ENCODE results near the gene NF2.

DNA sequence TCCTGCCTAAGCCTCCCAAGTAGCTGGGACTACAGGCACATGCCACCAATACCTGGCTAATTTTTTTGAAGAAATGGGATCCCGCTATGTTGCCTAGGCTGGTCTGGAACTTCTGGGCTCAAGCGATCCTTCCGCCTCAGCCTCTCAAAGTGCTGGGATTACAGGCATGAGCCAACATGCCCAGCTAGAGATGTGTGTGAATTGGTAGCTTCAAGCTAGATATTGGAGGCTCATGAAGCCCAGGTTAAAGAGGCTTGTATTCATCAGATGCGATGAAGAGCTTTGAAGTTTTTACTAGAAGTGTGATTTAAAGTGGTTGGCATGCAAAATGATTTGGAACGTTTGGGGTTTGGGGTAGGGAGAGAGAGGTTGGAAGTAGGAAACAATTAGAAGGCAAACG is 19.6 kb downstream of the NF2 start:
- TF ChIP-seq, protein P1, sequence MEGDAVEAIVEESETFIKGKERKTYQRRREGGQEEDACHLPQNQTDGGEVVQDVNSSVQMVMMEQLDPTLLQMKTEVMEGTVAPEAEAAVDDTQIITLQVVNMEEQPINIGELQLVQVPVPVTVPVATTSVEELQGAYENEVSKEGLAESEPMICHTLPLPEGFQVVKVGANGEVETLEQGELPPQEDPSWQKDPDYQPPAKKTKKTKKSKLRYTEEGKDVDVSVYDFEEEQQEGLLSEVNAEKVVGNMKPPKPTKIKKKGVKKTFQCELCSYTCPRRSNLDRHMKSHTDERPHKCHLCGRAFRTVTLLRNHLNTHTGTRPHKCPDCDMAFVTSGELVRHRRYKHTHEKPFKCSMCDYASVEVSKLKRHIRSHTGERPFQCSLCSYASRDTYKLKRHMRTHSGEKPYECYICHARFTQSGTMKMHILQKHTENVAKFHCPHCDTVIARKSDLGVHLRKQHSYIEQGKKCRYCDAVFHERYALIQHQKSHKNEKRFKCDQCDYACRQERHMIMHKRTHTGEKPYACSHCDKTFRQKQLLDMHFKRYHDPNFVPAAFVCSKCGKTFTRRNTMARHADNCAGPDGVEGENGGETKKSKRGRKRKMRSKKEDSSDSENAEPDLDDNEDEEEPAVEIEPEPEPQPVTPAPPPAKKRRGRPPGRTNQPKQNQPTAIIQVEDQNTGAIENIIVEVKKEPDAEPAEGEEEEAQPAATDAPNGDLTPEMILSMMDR (conservative IDR thresholded peaks at IDR 0.05; ENCODE audit: low read depth in 2 of 2): no peak
- TF ChIP-seq EZH2phosphoT487 (IDR thresholded peaks at IDR 0.05; ENCODE audit: unreplicated experiment) (no peak), POLR2AphosphoS5 (IDR thresholded peaks at IDR 0.05; ENCODE audit: low read depth) (no peak), CREB1 (CRISPR knock-in tag; IDR thresholded peaks at IDR 0.05; ENCODE audit: low read depth) (no peak), EZH2 (IDR thresholded peaks at IDR 0.05; ENCODE audit: low read depth, unreplicated experiment) (no peak)
- TF ChIP-seq, protein P2, sequence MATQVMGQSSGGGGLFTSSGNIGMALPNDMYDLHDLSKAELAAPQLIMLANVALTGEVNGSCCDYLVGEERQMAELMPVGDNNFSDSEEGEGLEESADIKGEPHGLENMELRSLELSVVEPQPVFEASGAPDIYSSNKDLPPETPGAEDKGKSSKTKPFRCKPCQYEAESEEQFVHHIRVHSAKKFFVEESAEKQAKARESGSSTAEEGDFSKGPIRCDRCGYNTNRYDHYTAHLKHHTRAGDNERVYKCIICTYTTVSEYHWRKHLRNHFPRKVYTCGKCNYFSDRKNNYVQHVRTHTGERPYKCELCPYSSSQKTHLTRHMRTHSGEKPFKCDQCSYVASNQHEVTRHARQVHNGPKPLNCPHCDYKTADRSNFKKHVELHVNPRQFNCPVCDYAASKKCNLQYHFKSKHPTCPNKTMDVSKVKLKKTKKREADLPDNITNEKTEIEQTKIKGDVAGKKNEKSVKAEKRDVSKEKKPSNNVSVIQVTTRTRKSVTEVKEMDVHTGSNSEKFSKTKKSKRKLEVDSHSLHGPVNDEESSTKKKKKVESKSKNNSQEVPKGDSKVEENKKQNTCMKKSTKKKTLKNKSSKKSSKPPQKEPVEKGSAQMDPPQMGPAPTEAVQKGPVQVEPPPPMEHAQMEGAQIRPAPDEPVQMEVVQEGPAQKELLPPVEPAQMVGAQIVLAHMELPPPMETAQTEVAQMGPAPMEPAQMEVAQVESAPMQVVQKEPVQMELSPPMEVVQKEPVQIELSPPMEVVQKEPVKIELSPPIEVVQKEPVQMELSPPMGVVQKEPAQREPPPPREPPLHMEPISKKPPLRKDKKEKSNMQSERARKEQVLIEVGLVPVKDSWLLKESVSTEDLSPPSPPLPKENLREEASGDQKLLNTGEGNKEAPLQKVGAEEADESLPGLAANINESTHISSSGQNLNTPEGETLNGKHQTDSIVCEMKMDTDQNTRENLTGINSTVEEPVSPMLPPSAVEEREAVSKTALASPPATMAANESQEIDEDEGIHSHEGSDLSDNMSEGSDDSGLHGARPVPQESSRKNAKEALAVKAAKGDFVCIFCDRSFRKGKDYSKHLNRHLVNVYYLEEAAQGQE (IDR thresholded peaks at IDR 0.05; ENCODE audit: unreplicated experiment): no peak
